ENCODE results near the gene FAM171A1. TPM values are rescaled to one million over a fixed set of nuclear protein-coding genes. Genes with fewer than 3 reads are reported as not detected.

The FAM171A1 gene
- total and polyA plus RNA-seq, 2 of the 13 experiments (the other 11 are each of a cell fraction or from before 2014, with no cell fraction given) = 21.5 to 34.7 TPM

DNA sequence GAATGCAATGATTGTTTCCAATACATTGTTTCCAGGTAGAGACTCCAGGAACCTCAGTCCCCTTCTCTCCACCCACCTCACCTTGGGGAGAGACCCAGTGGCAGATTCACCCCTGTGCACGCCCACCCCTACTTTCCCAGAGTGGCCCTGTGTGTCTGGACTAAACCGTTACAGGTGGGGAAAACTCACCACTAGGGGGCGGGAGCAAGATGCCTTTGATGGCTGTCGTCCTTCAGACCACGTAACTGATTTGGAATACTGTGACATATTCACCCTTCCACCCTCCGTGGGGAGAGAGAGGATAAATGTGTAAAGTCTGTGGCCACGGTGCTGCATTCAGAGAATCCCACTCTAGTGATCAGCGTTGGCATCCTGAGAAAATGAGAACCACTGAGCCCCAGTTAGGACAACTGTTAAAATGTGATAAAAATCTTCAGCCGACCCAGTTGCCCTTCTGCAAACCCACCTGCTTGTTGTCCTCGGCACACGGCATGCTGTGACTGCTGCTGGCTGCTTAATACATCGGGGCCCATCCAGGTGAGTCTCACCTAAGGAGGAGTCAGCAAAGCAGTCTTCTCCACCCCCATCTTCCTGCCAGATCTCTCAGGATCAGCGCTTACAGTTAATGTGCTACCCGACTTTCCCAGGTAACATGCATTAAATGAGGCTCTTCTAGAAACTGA lies 161.1 kb downstream of the FAM171A1 start (continued):
- TF ChIP-seq ZFP91 (CRISPR knock-in tag; IDR thresholded peaks at IDR 0.05; ENCODE audit: borderline replicate concordance) (peak; percentile 24; the same call in 1 of the 2 replicates), RELA (CRISPR knock-in tag; IDR thresholded peaks at IDR 0.05) (no peak), SMC3 (IDR thresholded peaks at IDR 0.05; ENCODE audit: low read length) (peak; percentile 77), ZNF839 (CRISPR knock-in tag; IDR thresholded peaks at IDR 0.05; ENCODE audit: borderline replicate concordance) (0 out of 2 replicates have a peak, but pooled peaks have one; percentile 33), SAP130 (CRISPR knock-in tag; IDR thresholded peaks at IDR 0.05; ENCODE audit: low read depth) (0 out of 2 replicates have a peak, but pooled peaks have one; percentile 38), ZNF33B (CRISPR knock-in tag; IDR thresholded peaks at IDR 0.05) (0 out of 2 replicates have a peak, but pooled peaks have one; percentile 45), ZNF253 (CRISPR knock-in tag; IDR thresholded peaks at IDR 0.05; ENCODE audit: borderline replicate concordance) (no peak), MED1 (CRISPR knock-in tag; IDR thresholded peaks at IDR 0.05) (0 out of 2 replicates have a peak, but pooled peaks have one; percentile 13), RBM22 (optimal IDR thresholded peaks at IDR 0.05; ENCODE audit: low read length) (peak; percentile 40), ZBTB38 (CRISPR knock-in tag; IDR thresholded peaks at IDR 0.05) (0 out of 2 replicates have a peak, but pooled peaks have one; percentile 20), ZNF44 (CRISPR knock-in tag; IDR thresholded peaks at IDR 0.05) (peak; percentile 72; the same call in 1 of the 2 replicates), ZNF652 (CRISPR knock-in tag; IDR thresholded peaks at IDR 0.05; ENCODE audit: borderline replicate concordance, low read depth) (peak; percentile 76; the same call in 1 of the 2 replicates), RAD21 (CRISPR knock-in tag; IDR thresholded peaks at IDR 0.05) (peak; percentile 62; the same call in 1 of the 2 replicates), GATAD2A (CRISPR knock-in tag; IDR thresholded peaks at IDR 0.05) (peak; percentile 45; the same call in 1 of the 2 replicates), ZSCAN25 (CRISPR knock-in tag; IDR thresholded peaks at IDR 0.05) (peak; percentile 88), ZNF274 (CRISPR knock-in tag; IDR thresholded peaks at IDR 0.05) (0 out of 2 replicates have a peak, but pooled peaks have one; percentile 18), ZNF205 (CRISPR knock-in tag; IDR thresholded peaks at IDR 0.05) (no peak), PITX1 (CRISPR knock-in tag; IDR thresholded peaks at IDR 0.05) (0 out of 2 replicates have a peak, but pooled peaks have one; percentile 35), ZC3H4 (CRISPR knock-in tag; IDR thresholded peaks at IDR 0.05; ENCODE audit: borderline replicate concordance) (no peak), FOSL2 (CRISPR knock-in tag; IDR thresholded peaks at IDR 0.05) (peak; percentile 21; the same call in 1 of the 2 replicates), TEAD3 (CRISPR knock-in tag; optimal IDR thresholded peaks at IDR 0.05; ENCODE audit: borderline replicate concordance) (peak; percentile 35), SPEN (CRISPR knock-in tag; IDR thresholded peaks at IDR 0.05; ENCODE audit: low read depth) (0 out of 2 replicates have a peak, but pooled peaks have one; percentile 27)
- TF ChIP-seq, protein P1, sequence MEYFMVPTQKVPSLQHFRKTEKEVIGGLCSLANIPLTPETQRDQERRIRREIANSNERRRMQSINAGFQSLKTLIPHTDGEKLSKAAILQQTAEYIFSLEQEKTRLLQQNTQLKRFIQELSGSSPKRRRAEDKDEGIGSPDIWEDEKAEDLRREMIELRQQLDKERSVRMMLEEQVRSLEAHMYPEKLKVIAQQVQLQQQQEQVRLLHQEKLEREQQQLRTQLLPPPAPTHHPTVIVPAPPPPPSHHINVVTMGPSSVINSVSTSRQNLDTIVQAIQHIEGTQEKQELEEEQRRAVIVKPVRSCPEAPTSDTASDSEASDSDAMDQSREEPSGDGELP (IDR thresholded peaks at IDR 0.05; ENCODE audit: borderline replicate concordance, low read depth) = peak; percentile 14; the same call in 1 of the 2 replicates
- TF ChIP-seq, protein P2, sequence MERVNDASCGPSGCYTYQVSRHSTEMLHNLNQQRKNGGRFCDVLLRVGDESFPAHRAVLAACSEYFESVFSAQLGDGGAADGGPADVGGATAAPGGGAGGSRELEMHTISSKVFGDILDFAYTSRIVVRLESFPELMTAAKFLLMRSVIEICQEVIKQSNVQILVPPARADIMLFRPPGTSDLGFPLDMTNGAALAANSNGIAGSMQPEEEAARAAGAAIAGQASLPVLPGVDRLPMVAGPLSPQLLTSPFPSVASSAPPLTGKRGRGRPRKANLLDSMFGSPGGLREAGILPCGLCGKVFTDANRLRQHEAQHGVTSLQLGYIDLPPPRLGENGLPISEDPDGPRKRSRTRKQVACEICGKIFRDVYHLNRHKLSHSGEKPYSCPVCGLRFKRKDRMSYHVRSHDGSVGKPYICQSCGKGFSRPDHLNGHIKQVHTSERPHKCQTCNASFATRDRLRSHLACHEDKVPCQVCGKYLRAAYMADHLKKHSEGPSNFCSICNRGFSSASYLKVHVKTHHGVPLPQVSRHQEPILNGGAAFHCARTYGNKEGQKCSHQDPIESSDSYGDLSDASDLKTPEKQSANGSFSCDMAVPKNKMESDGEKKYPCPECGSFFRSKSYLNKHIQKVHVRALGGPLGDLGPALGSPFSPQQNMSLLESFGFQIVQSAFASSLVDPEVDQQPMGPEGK (CRISPR knock-in tag; IDR thresholded peaks at IDR 0.05) = peak; percentile 16; the same call in 1 of the 2 replicates
- TF ChIP-seq, protein P3, sequence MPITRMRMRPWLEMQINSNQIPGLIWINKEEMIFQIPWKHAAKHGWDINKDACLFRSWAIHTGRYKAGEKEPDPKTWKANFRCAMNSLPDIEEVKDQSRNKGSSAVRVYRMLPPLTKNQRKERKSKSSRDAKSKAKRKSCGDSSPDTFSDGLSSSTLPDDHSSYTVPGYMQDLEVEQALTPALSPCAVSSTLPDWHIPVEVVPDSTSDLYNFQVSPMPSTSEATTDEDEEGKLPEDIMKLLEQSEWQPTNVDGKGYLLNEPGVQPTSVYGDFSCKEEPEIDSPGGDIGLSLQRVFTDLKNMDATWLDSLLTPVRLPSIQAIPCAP (CRISPR knock-in tag; IDR thresholded peaks at IDR 0.05; ENCODE audit: low read depth) = no peak
